ENCODE results near the gene REPS1.

DNA sequence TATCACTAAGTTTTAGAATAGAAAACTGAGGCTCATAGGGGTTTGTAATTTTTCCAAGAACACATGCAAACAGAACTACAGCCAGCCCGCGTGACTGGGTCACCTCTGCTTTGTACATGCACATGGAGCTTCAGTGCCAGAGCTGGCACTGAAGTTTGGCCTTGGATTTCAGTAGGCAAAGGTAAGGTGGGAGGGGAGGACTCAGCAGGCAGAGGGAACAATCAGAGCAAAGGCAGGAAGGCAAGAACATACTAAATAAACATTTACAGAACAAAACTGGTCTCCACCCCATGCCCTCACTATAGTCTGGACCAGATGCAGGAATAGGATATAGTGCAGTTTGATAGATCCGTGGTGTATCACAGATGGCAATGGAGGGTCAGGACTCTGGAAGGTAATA is 26.9 kb upstream of the REPS1 start:
- no peak for TF ChIP-seq U2AF1 (optimal IDR thresholded peaks at IDR 0.05; ENCODE audit: low read depth, low read length)
- no peak for TF ChIP-seq POLR2AphosphoS5 (IDR thresholded peaks at IDR 0.05; ENCODE audit: low read depth, low read length)
- TF ChIP-seq, protein P1, sequence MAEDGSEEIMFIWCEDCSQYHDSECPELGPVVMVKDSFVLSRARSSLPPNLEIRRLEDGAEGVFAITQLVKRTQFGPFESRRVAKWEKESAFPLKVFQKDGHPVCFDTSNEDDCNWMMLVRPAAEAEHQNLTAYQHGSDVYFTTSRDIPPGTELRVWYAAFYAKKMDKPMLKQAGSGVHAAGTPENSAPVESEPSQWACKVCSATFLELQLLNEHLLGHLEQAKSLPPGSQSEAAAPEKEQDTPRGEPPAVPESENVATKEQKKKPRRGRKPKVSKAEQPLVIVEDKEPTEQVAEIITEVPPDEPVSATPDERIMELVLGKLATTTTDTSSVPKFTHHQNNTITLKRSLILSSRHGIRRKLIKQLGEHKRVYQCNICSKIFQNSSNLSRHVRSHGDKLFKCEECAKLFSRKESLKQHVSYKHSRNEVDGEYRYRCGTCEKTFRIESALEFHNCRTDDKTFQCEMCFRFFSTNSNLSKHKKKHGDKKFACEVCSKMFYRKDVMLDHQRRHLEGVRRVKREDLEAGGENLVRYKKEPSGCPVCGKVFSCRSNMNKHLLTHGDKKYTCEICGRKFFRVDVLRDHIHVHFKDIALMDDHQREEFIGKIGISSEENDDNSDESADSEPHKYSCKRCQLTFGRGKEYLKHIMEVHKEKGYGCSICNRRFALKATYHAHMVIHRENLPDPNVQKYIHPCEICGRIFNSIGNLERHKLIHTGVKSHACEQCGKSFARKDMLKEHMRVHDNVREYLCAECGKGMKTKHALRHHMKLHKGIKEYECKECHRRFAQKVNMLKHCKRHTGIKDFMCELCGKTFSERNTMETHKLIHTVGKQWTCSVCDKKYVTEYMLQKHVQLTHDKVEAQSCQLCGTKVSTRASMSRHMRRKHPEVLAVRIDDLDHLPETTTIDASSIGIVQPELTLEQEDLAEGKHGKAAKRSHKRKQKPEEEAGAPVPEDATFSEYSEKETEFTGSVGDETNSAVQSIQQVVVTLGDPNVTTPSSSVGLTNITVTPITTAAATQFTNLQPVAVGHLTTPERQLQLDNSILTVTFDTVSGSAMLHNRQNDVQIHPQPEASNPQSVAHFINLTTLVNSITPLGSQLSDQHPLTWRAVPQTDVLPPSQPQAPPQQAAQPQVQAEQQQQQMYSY (CRISPR knock-in tag; IDR thresholded peaks at IDR 0.05): no peak
- TF ChIP-seq RCOR2 (CRISPR knock-in tag; IDR thresholded peaks at IDR 0.05): no peak
- TF ChIP-seq, protein P2, sequence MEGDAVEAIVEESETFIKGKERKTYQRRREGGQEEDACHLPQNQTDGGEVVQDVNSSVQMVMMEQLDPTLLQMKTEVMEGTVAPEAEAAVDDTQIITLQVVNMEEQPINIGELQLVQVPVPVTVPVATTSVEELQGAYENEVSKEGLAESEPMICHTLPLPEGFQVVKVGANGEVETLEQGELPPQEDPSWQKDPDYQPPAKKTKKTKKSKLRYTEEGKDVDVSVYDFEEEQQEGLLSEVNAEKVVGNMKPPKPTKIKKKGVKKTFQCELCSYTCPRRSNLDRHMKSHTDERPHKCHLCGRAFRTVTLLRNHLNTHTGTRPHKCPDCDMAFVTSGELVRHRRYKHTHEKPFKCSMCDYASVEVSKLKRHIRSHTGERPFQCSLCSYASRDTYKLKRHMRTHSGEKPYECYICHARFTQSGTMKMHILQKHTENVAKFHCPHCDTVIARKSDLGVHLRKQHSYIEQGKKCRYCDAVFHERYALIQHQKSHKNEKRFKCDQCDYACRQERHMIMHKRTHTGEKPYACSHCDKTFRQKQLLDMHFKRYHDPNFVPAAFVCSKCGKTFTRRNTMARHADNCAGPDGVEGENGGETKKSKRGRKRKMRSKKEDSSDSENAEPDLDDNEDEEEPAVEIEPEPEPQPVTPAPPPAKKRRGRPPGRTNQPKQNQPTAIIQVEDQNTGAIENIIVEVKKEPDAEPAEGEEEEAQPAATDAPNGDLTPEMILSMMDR (CRISPR knock-in tag; IDR thresholded peaks at IDR 0.05): no peak
- TF ChIP-seq POLR2A (IDR thresholded peaks at IDR 0.05; ENCODE audit: insufficient read depth in 1 of 2, low read depth in 2 of 2, low read length in 2 of 2): no peak
- TF ChIP-seq SUZ12 (IDR thresholded peaks at IDR 0.05; ENCODE audit: low read depth, low read length): no peak
- TF ChIP-seq, protein P3, sequence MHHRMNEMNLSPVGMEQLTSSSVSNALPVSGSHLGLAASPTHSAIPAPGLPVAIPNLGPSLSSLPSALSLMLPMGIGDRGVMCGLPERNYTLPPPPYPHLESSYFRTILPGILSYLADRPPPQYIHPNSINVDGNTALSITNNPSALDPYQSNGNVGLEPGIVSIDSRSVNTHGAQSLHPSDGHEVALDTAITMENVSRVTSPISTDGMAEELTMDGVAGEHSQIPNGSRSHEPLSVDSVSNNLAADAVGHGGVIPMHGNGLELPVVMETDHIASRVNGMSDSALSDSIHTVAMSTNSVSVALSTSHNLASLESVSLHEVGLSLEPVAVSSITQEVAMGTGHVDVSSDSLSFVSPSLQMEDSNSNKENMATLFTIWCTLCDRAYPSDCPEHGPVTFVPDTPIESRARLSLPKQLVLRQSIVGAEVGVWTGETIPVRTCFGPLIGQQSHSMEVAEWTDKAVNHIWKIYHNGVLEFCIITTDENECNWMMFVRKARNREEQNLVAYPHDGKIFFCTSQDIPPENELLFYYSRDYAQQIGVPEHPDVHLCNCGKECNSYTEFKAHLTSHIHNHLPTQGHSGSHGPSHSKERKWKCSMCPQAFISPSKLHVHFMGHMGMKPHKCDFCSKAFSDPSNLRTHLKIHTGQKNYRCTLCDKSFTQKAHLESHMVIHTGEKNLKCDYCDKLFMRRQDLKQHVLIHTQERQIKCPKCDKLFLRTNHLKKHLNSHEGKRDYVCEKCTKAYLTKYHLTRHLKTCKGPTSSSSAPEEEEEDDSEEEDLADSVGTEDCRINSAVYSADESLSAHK (CRISPR knock-in tag; IDR thresholded peaks at IDR 0.05; ENCODE audit: borderline replicate concordance): no peak
- no peak for TF ChIP-seq AHR (CRISPR knock-in tag; IDR thresholded peaks at IDR 0.05)
- TF ChIP-seq ZNF556 (CRISPR knock-in tag; IDR thresholded peaks at IDR 0.05; ENCODE audit: borderline replicate concordance): no peak
- TF ChIP-seq POLR2AphosphoS2 (IDR thresholded peaks at IDR 0.05; ENCODE audit: low read depth, low read length): no peak
- no peak for TF ChIP-seq HDAC6 (IDR thresholded peaks at IDR 0.05; ENCODE audit: low read depth, low read length)
- no peak for TF ChIP-seq SPEN (CRISPR knock-in tag; IDR thresholded peaks at IDR 0.05; ENCODE audit: low read depth)
